GM19452 (cell line): ENCODE measurements around the gene CACNA1S.

Experiments
- ATAC-seq: cut with Tn5 transposase; IDR thresholded peaks from one replicate; pipeline ENCODE4 v1.9.1; 2021; ENCODE audit not compliant: unreplicated experiment

The CACNA1S gene

DNA sequence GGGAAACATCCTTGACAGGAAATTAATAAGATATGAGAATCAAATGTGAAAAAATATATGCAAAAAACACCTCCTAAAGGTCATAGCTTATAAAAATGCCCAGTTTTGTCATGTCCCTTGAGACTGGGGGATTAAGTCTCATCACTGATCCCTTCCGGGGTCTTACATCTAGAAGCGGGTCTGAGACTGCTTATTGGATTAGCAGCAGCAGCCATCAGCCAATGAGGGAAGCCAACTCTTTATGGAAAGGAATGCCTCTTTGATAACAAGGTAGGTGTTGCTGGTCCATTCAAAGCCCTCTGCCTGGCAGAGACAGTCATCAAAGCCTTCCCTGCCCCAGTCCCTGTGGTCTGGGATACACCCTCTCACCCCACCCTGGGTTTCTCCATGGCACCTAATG, 3.9 kb upstream of the CACNA1S start:
- ATAC-seq = no peak

- no peak for ATAC-seq
Observed at GRCh38 chr1:201115390-201115937, 3.2 kb upstream of the CACNA1S start.

GRCh38 chr1:201114245-201115131, 2.3 kb upstream of the CACNA1S start:
- peak; percentile 87 for ATAC-seq

DNA sequence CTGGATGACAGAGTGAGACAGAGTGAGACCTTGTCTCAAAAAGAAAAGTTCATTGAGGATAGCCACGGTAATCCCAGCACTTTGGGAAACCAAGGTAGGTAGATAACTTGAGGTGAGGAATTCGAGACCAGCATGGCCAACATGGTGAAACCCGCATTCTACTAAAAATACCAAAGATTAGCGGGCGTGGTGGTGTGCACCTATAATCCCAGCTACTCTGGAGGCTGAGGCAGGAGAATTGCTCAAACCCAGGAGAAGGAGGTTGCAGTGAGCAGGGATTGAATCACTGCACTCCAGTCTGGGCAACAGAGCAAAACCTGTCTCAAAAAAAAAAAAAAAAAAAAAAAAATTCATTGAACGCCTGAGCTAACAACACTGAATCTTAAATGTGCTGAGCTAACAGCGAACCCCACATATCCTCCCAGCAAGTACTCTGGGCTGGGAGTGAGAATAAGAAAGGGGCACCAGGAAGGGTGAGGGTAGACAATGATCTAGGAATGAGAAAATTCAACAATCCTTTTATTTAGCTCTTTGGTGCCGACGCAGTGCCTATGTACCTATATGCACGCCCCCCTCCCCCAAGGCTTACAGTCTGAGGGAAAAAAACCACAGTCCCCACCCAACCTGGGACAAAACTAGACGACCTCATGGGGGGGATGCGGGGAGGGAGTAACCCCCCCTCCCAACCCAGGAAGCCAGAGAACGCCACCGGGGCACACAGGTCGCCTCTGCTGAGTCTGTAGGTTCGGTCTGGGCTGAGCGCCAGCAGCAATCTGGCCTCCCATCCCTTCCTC, 1.4 kb upstream of the CACNA1S start:
- no peak for ATAC-seq

- no peak for ATAC-seq
Observed at GRCh38 chr1:201112926-201113325, 700 bp upstream of the CACNA1S start.

- no peak for ATAC-seq
Observed at GRCh38 chr1:201111672-201112071, 554 bp downstream of the CACNA1S start.

- ATAC-seq = no peak
Observed at GRCh38 chr1:201111156-201111555, 1.1 kb downstream of the CACNA1S start.

DNA sequence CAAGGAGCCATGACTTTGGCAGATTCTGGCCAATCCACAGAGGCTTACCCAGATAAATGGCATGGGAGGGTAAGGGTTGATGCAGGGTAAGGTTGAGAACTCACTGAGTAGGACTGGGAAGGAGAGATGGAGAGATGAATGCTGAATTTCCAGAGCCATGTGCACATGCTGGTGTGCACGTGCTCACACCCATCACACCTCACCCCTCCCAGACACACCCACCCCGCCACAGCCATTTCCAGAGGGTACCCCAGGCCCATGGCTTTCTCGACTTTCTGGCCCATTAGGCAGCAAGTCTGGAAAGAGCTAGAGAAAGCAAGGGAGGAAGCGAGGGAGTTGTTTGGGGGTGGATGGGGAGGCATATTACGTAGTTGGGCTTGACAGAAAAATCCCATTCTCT, 1.6 kb downstream of the CACNA1S start:
- no peak for ATAC-seq

GRCh38 chr1:201110138-201110537, 2.1 kb downstream of the CACNA1S start:
- no peak for ATAC-seq

DNA sequence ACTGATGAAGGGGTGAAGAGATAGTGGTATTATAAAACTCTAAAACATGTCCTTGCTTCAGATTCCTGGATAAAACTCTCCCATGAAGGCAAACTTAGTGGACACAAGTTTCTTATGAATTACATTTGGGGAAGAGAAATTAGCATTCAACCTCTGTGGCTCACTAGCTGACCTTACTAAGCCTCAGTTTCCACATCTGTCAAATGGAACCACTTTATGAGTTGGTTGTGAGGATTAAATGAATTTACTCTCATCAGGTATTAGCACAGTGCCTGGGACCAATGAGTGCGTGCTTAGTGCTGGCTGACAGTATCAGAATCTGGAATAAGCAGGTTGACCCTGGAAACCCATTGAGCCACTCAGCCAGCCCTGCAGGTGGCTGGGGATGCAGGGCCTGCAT, 2.6 kb downstream of the CACNA1S start:
- no peak for ATAC-seq

DNA sequence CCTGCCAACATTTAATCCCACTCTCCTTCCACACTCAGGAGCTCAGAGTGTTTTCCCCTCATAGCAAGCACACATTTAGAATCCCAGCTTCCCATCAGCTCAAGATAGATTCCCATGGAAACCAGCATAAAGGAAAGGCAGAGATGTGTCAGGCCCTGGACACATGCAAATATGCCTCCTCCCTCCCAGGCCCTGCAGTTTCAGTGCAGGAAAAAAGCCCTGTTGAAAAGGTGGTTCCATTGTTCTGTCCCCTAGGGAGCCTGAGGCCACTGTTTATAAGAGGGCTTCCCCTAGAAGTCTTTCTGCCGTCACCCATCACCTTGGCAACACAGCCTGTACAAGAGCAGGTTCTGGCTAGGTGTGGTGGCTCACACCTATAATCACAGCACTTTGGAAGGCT, 3.6 kb downstream of the CACNA1S start:
- ATAC-seq = no peak

DNA sequence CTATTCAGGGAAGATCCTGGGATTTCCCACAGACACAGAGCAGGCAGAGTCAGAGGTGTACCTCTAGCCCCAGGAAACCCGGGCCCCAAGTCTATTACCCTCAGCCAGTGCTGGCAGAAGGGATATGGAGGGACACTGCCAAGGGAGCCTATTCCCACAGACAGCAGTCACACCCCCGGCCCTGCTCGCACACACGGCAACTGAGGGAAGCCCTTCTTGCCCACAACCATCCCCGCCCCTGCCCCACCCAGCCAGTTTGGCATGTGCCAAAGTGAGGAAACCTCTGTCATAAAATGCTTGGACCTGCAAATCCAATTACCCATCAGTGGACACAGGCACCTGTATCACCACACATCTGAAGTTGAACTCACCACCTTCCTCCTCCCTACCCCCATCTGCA, 6.5 kb downstream of the CACNA1S start:
- no peak for ATAC-seq

DNA sequence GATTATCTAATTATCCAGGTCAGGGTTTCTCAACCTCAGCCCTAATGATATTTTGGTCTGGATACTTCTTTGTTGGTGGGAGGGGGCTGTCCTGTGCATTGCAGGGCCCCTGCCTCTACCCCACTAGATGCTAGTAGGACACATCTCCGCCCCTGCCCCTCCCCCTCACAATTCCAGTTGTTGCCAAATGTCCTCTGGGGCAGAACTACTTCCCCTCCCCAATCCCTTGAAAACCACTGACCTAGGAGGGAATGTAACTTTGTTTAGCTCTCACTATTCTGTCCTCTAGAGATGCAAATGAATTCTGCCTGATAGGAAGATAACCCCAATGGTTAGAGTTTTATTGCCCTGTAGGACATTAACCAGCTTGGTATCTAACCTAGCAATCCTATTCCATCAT, 8.1 kb downstream of the CACNA1S start:
- no peak for ATAC-seq

DNA sequence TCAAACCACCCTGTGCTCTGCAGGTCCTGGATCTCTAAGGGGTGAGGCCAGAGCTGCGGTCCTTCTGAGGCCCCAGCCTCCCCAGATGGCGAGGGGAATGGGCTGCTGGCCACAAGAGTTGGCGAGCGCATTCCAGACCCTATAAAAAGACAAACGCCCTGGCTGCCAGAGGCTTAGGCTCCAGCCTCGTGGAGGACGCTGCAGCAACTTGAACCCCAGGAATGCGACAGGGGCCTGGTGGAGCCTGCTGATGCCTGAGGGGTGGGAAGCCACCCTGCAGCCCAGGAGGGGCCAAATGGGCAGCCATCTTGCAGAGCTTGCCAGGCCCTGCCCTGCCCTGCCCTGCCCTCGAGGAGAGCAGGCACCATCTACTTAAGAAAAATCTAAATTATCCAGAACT, 8.6 kb downstream of the CACNA1S start:
- ATAC-seq = no peak

GRCh38 chr1:201100169-201100930, 11.9 kb downstream of the CACNA1S start:
- ATAC-seq = no peak

GRCh38 chr1:201098992-201099677, 13.1 kb downstream of the CACNA1S start:
- no peak for ATAC-seq

- no peak for ATAC-seq
Observed at GRCh38 chr1:201096977-201097856, 15.0 kb downstream of the CACNA1S start.

DNA sequence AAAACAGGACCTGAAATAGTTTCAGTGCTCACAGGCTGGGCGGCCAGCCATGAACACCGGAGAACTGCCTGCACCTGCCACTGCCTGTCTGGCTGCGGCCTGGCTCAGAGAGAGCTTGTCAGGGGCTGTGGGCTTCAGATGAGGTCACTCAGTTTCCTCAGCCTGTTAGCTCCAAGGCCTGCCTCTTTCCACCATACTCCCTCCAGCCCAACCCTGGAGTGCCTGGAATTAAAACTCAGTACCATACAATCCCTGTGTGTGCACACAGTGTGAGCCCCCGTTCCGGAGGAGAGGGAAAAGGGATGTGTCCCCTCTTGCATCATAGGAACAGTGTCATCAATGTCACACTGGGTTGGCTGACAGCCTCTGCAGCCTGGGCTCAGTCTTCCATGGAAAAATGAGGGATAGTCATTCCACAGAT, 16.2 kb downstream of the CACNA1S start:
- no peak for ATAC-seq

- ATAC-seq = no peak
Observed at GRCh38 chr1:201095581-201095980, 16.6 kb downstream of the CACNA1S start.

- no peak for ATAC-seq
Observed at GRCh38 chr1:201094832-201095231, 17.4 kb downstream of the CACNA1S start.
